ENCODE data around the gene TRIB2. TPM values are rescaled to one million over a fixed set of nuclear protein-coding genes. Genes with fewer than 3 reads are reported as not detected.

Gene TRIB2
- total and polyA plus RNA-seq, 12 donors: 26.7 to 57.2 (median 36.5) TPM

DNA sequence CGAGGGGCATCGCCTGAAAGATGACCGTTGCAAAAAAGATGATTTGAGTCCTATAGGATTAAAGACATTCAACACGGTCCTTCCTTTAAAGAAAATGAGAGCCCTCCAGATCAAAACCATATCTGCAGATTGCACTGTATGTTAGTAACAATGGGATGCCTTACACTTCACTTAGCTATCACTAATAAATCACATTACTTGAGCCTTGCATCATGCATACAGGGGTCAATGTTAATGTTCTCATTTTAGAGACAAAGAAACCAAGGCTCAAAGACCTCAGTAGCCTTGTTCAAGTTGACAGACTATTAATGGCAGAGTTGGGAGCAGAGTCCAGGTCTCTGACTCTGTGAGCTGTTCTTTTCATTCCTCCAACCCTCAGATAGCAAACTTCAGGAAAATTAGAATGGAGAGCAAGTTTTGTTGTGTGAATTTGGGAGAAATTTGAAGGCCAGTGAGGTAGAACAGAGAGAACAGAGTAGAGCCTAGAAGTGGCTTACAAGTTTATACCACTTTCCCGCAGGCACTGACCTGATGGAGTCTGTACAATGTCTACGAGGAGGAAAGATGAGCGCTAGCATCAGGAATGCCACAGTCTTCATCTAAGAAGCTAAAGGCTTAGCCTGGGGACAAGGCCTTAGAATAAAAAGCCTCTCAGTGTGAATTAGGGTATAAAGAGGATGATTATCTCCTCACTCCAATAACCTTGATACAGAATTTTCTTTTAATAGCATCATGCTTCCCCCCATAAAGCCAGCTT is 48.3 kb downstream of the TRIB2 start:
- peaks cover 0 to 5% (median 0%) of the 10 kb centered on the region in 7 donors for H3K27me3 ChIP-seq
- peaks cover 0 to 11% (median 0%) of the 10 kb centered on the region in 11 donors for H3K9me3 ChIP-seq
- TF ChIP-seq, protein P1, sequence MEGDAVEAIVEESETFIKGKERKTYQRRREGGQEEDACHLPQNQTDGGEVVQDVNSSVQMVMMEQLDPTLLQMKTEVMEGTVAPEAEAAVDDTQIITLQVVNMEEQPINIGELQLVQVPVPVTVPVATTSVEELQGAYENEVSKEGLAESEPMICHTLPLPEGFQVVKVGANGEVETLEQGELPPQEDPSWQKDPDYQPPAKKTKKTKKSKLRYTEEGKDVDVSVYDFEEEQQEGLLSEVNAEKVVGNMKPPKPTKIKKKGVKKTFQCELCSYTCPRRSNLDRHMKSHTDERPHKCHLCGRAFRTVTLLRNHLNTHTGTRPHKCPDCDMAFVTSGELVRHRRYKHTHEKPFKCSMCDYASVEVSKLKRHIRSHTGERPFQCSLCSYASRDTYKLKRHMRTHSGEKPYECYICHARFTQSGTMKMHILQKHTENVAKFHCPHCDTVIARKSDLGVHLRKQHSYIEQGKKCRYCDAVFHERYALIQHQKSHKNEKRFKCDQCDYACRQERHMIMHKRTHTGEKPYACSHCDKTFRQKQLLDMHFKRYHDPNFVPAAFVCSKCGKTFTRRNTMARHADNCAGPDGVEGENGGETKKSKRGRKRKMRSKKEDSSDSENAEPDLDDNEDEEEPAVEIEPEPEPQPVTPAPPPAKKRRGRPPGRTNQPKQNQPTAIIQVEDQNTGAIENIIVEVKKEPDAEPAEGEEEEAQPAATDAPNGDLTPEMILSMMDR (IDR thresholded peaks at IDR 0.05): no peak
- H3K27ac ChIP-seq: peak overlapping the region in 2 of 10 donors; percentile 13 to 29
- H3K36me3 ChIP-seq: no peaks in the 10 kb centered on the region
- DNase-seq (no peak), ATAC-seq (no peak)
- no peak overlapping the region for H3K4me3 ChIP-seq
- H3K4me1 ChIP-seq: peaks cover 0 to 31% (median 14%) of the 10 kb centered on the region in 9 donors
- 89 to 90% methylated on average over 7 of the region's 7 CpGs for WGBS, 2 donors
- intact Hi-C loops (cut with DNase I): no loop called here

DNA sequence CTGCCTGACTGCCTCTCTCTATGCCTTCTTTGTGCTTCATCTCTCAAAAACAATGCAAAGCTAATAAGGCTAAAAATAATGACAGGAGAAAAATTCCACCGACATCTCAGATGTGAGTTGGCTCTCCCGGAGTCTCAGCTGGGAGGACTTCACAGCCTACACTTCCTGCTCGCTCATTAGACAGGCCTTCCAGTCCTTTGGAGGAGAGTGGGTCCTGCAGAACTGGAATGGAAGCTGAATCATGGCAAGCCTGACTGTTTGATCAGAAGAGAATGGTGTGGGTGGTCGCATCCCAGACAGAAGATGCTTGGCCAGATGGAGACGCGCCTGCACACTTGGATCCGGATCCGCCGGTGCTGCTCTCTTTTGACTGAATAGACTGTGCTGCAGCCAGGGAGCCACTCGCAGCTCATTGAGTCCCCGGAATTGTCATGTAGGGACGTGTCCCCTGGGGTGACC is 49.7 kb downstream of the TRIB2 start:
- H3K4me3 ChIP-seq: no peak overlapping the region
- WGBS, 2 donors: 78 to 82% methylated on average over 12 of the region's 12 CpGs
- intact Hi-C loops (cut with DNase I): no loop called here
- no peaks in the 10 kb centered on the region for H3K36me3 ChIP-seq
- peak overlapping the region in 2 of 10 donors; percentile 41 to 45 for H3K27ac ChIP-seq
- peaks cover 0 to 5% (median 0%) of the 10 kb centered on the region in 7 donors for H3K27me3 ChIP-seq
- TF ChIP-seq, protein P1 (IDR thresholded peaks at IDR 0.05): no peak
- peaks cover 0 to 11% (median 0%) of the 10 kb centered on the region in 11 donors for H3K9me3 ChIP-seq
- H3K4me1 ChIP-seq: peaks cover 0 to 29% (median 8%) of the 10 kb centered on the region in 9 donors
- ATAC-seq: peak in 3 of 8 donors; percentile 29 to 54 (median 35)
- no peak for DNase-seq

DNA sequence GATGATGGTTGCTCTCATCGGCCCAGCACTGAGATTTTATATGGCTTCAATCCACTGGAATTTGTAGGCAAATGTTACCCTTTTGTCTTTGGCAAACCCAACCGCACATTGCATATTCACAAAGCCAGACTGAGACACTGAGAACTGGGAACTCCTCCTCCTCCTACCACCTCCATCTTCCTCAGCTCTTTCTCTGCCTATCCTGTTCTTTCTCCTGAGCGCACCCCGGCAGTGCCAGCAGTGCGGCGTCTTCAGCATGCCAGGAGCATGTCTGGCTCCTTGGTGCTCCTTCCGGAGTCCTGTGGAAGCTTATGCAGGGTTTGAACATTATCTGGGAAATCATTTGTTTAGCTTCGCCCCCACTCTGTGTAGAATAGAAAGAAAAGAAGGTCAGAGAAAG is 50.8 kb downstream of the TRIB2 start:
- Histone ChIP-seq H3K4me3 (no peak overlapping the region), H3K27me3 (peaks cover 0 to 5% (median 0%) of the 10 kb centered on the region in 7 donors), H3K27ac (no peak overlapping the region), H3K4me1 (peaks cover 0 to 28% (median 8%) of the 10 kb centered on the region in 9 donors), H3K36me3 (no peaks in the 10 kb centered on the region), H3K9me3 (peaks cover 0 to 11% (median 0%) of the 10 kb centered on the region in 11 donors)
- intact Hi-C loops (cut with DNase I): no loop called here
- ATAC-seq (no peak), DNase-seq (no peak)
- WGBS, 2 donors: 96 to 97% methylated on average over 8 of the region's 8 CpGs
- TF ChIP-seq, protein P1 (IDR thresholded peaks at IDR 0.05): no peak

DNA sequence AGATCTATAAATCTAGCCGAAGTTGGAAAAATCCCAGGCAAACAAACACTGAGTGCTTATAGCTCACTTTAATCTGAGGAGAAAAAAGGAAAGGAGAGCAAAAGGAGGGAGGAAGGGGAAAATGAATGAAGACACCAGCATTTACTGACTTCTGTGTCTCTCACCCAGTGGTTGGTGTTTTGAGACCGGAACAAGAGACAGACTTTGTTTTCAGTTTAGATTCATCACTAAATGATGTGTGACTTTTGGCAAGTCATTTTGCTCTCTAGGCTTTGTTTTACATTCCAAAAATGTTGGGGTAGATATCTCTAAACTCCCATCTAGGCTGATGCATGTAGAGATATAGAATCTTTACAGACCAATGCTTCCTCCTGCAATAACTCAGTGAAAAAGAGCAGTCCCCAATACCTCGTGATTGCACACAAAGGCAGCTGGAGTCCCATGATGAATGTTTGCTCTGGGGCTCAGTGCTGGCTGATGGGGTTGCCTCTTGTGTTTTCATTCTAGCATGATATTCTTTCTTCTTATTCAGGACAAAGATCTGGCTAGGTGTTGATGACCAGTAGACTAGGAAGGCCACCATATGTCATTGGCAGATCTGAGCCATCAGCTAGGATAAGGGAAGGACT is 51.4 kb downstream of the TRIB2 start:
- TF ChIP-seq, protein P1 (IDR thresholded peaks at IDR 0.05): no peak
- Histone ChIP-seq H3K4me3 (no peak overlapping the region), H3K36me3 (no peaks in the 10 kb centered on the region), H3K9me3 (peaks cover 0 to 11% (median 0%) of the 10 kb centered on the region in 11 donors), H3K4me1 (peaks cover 0 to 27% (median 8%) of the 10 kb centered on the region in 9 donors), H3K27ac (no peak overlapping the region), H3K27me3 (peaks cover 0 to 5% (median 0%) of the 10 kb centered on the region in 7 donors)
- 89 to 92% methylated on average over 3 of the region's 3 CpGs for WGBS, 2 donors
- ATAC-seq (no peak), DNase-seq (no peak)
- intact Hi-C loops (cut with DNase I): no loop called here
